ENCODE results near the gene TMED6.

Gene TMED6

DNA sequence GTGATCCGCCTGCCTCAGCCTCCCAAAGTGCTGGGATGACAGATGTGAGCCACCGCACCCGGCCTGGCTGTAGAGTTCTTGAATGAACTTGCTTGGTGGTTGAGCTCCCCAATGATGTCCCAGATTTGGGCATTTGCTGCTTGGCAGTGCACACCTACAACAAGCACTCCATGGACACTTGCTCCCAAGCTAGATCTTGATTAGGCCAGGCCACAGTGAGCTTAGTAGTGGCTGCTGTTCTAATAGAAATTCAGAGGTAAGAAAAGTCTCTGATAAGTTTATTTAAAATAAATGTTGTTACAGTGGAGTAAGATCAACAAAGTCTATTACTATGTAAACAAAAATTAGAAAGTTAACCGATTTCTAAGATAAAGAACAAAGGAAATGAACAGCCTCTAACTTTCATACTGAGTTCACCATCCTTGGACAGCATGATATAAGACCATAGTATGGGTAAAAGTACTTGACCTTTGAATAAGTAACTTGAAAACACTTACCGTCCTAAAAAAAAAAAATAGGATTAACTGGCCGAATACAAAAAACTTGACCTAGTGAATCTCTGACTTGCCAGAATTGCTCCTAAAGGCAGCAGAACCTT, 951 bp downstream of the TMED6 start:
- DNase-seq: no peak

DNA sequence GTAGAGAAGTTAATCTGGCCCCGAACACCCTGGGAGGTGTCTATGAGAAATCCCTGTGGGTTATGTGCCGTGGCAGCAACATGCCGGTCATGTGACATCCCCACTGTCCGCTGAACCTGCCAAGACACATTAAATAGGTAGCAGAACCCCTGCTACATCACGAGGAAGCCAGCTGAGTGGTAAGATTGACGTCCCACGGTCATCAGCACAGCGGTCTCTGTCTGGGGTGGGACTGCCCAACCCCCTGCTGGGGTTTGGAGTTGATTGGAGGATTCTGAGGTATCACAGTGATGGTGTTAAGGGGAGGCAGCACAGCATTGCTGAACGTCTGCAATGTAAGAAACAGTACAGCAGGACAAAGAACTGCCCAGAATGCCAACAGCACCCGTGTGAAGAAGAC, 2.0 kb downstream of the TMED6 start:
- DNase-seq: no peak

GRCh38 chr16:69348222-69348621, 3.4 kb downstream of the TMED6 start:
- DNase-seq: peak; percentile 25

DNA sequence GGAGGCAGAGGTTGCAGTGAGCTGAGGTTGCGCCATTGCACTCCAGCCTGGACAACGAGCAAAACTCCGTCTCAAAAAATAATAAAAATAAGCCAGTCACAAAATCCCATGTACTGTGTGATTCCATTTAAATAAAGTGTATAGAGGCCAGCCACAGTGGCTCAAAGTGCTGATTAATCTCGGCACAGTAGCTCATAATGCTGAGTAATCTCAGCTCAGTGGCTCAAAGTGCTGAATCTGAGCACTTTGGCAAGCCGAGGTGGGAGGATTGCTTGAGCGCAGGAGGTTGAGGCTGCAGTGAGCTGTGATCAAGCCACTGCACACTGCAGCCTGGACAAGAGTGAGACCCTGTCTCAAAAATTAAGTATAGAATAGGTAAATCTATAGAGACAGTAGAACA, 4.9 kb downstream of the TMED6 start:
- DNase-seq: no peak

GRCh38 chr16:69345923-69346322, 5.7 kb downstream of the TMED6 start:
- peak; percentile 58 for DNase-seq

DNA sequence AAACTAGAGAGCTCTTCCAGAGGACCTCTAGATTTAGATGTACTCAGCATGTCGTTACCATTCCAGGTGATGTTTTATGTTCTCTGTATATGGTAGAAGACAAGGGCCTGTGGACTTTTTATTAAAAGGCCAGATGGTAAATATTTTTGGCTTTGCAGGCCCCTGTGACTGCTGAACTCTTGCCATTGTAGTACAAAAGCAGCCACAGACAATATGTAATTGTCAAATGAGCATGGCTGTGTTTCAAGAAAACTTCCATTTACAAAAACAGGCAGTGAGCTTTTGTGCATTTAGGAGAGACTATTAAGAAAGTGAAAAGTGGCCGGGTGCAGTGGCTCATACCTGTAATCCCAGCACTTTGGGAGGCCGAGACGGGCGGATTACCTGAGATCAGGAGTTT, 7.4 kb downstream of the TMED6 start:
- no peak for DNase-seq

GRCh38 chr16:69340095-69340644, 11.4 kb downstream of the TMED6 start:
- DNase-seq: no peak

DNA sequence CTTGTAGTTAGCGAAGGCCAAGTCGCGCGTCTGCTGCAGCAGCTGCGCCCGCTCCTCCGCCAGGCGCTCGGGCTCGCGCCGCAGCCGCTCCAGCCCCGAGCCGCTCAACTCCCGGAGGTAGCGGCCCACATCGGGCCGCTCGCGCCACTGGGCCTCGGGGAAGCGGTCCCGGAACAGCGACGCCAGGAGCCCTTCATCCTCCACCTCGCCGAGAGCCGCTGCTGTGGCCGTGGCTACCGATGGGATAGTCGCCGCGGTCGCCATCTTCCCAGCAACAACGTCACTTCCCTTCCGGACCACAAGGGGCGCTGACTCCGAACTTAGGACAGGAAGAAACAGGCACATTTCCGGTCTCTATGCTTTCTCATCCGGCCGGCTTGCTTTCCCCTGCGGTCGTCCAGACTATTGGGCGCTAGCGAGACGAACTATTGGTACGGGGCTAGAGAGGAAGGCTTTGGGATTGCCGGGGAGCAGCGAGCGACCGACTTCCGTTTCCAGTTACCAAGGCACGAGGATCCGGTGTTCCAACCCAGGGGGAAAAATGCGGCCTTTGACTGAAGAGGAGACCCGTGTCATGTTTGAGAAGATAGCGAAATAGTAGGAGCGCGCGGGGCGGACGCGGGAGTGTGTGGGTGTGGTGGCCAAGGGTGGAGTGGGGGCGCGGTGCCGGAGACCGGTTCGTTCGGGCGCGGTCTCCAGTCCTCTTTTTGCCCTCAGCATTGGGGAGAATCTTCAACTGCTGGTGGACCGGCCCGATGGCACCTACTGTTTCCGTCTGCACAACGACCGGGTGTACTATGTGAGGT, 12.1 kb downstream of the TMED6 start, which contains the start of the genes COG8 and NIP7:
Gene COG8, minus strand, starts transcription at position 276 of the 806 bp plus-strand sequence. Its CDS starts 12 bp downstream, at position 264.
Gene NIP7, plus strand, starts transcription at position 484 of the 806 bp plus-strand sequence. Its CDS starts 58 bp downstream, at position 542.
- peak; percentile 100 for DNase-seq

DNA sequence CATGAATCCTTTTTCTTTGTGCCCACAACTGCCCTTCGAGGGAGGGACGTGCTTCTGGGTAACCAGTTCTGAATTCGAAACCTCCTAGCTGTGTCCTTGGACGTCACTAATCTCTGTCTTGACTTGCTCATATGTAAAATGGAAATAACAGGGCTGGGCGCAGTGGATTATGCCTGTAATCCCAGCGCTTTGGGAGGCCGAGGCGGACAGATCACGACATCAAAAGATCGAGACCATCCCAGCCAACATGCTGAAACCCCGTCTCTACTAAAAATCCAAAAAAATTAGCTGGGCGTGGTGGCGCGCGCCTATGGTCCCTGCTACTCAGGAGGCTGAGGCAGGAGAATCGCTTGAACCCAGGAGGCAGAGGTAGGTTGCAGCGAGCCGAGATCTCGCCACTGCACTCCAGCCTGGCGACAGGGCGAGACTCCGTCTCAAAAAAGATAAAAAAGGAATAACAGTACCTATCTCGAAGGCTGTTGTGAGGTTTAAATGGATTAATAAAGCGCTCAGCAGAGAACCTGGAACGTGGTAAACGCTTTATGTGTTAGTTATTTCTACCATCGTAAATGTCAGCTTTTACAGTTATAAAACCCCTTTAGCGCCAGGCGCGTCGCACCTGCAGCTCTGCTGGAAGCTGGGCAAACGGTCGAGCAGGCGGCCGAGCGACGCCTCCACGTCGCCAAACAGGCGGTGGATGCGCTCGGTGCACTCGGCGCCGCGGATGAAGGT, 12.9 kb downstream of the TMED6 start:
- peak; percentile 22 for DNase-seq

- DNase-seq: no peak
Observed at GRCh38 chr16:69334696-69335095, 16.9 kb downstream of the TMED6 start.

- DNase-seq: peak; percentile 97
Observed at GRCh38 chr16:69330286-69331109, 21.1 kb downstream of the TMED6 start, which contains the start of gene PDF. PDF (minus strand) TSS chr16:69330588; CDS start chr16:69330570, 18 bp downstream.

GRCh38 chr16:69329369-69330285, 22.0 kb downstream of the TMED6 start:
- peak; percentile 56 for DNase-seq

DNA sequence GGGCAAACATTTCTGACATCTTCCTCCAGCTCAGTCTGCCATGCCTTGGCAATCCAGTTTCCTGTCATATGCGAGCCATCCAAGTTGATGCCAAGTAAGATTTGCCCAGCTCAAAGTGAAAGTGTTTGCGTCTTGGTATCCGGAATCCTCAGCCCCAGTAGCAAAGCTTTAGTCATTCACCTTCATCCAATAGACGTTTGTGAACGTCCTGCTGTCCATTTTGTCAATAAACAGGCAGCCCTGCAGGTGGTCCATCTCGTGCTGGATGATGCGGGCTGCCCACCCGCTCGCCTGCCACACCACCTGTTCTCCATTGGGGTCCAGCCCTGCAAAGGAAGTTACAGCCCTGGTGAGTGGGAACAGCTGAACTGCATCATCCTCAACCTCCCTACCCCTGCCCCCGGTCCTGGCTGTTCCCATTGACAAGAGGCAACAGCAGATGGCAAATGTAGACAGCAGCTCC, 22.7 kb downstream of the TMED6 start:
- no peak for DNase-seq

DNA sequence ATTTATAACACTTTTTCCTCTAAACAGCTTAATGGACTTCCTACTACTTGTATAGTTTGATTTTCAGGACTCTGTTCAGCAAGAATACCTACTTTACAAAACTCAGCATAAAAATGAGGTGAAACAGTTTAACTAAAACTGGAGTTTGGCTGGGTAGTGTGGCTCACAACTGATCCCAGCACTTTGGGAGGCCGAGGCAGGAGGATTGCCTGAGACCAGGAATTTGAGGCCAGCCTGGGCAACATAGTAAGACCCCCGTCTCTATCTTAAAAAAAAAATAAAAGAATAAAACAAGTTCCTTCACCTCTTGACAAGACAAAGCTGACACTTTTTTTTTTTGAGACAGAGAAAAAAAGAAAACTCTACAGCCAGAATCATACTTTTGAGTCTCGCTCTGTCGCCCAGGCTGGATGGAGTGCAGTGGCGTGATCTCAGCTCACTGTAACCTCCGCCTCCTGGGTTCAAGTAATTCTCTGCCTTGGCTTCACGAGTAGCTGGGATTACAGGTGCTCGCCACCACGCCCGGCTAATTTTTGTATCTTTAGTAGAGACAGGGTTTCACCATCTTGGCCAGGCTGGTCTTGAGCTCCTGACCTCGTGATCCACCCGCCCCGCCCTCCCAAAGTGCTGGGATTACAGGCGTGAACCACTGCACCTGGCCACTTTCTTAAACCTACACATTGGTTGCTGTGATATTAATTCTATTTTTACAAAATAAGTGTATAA, 23.8 kb downstream of the TMED6 start:
- no peak for DNase-seq

- no peak for DNase-seq
Observed at GRCh38 chr16:69326172-69326873, 25.3 kb downstream of the TMED6 start.

DNA sequence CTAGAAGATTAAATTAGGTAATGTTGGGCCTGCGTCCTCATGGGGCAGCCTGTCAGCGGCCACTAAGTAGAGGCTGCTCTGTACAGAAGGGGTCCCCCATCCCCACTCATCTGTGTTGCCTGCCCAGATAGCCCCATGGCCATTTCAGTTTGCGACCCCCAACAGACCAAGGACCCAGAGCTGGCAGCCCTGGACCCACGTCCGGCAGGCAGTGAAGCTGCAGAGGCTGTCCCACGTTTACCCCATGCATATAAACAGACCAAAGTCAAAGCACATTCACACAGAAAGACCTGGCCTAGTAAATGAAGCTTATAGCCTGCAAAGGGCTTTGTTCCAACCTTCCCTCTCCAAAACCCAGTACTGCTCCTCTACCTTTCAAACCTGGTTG, 25.8 kb downstream of the TMED6 start:
- no peak for DNase-seq

- no peak for DNase-seq
Observed at GRCh38 chr16:69324585-69325253, 26.9 kb downstream of the TMED6 start.

GRCh38 chr16:69324013-69324531, 27.5 kb downstream of the TMED6 start:
- peak; percentile 25 for DNase-seq

GRCh38 chr16:69323415-69323814, 28.2 kb downstream of the TMED6 start:
- no peak for DNase-seq

Measured in hematopoietic multipotent progenitor cell treated with erythropoietin and hydrocortisone succinate and interleukin-3 and kit ligand, for 4 days (in vitro differentiated cells).